Choroid plexus epithelial cell (primary cell): Measurements from ENCODE around the gene IKZF4.

Experiments used
- DNase-seq: peaks from one replicate; pipeline ENCODE4 v3.0.0-alpha.2; 2010; ENCODE audit warnings: low read depth
- H3K4me3 ChIP-seq: 2 replicates; pipeline ENCODE4 v1.5.1; 2011; ENCODE audit warnings: low read depth, mild to moderate bottlenecking, control low read depth, low read length, moderate library complexity
- CTCF ChIP-seq: conservative IDR thresholded peaks from 2 replicates; pipeline ENCODE4 v1.5.1; 2011; ENCODE audit warnings: low read depth, mild to moderate bottlenecking, control low read depth, inconsistent platforms, low read length, moderate library complexity

IKZF4 gene

GRCh38 chr12:56020423-56021184 is at the start of gene IKZF4:
Gene IKZF4, plus strand, starts transcription at chr12:56021043. Its CDS starts 451 bp downstream, at chr12:56021494.
- peak within 1 kb of the TSS; percentile 47 for H3K4me3 ChIP-seq
- TF ChIP-seq CTCF, result no peak
- peak; percentile 71 for DNase-seq

GRCh38 chr12:55972042-55972441 is 48.8 kb upstream of the IKZF4 start:
- TF ChIP-seq CTCF, result no peak
- peak overlapping the region; percentile 20 for H3K4me3 ChIP-seq
- peak; percentile 87 for DNase-seq

- peak overlapping the region; percentile 74 for H3K4me3 ChIP-seq
- no peak for DNase-seq
- TF ChIP-seq CTCF, result no peak
Observed at GRCh38 chr12:55972456-55972855, 48.4 kb upstream of the IKZF4 start.

GRCh38 chr12:55972911-55973598 is 47.8 kb upstream of the IKZF4 start:
- DNase-seq, result peak; percentile 64
- no peak for TF ChIP-seq CTCF
- peak overlapping the region; percentile 74 for H3K4me3 ChIP-seq

GRCh38 chr12:55973599-55974307 is 47.1 kb upstream of the IKZF4 start, which contains the start of gene RAB5B:
Gene RAB5B, plus strand, starts transcription at chr12:55974078. Its CDS starts 12,883 bp downstream, at chr12:55986961.
- peak within 1 kb of the TSS; percentile 98 for H3K4me3 ChIP-seq
- DNase-seq, result peak; percentile 100
- TF ChIP-seq CTCF, result peak; percentile 50

GRCh38 chr12:55974308-55974730 is 46.5 kb upstream of the IKZF4 start:
- peak; percentile 62 for DNase-seq
- peak overlapping the region; percentile 98 for H3K4me3 ChIP-seq
- TF ChIP-seq CTCF, result no peak
